HepG2 (cell line): ENCODE results near the gene MRPL28. TPM values are rescaled to one million over a fixed set of nuclear protein-coding genes. Genes with fewer than 3 reads are reported as not detected.

ENCODE experiments used
- ATRX ChIP-seq: sonication (generic); formaldehyde crosslinking; IDR thresholded peaks from 2 replicates; pipeline ENCODE4 v1.4.0; 2020; ENCODE audit warnings: missing genetic modification reagents, borderline replicate concordance
- CREM ChIP-seq, 2 experiments: sonication (generic) in 1 of 2; formaldehyde crosslinking in 1 of 2; IDR thresholded peaks; 2 replicates each; pipeline versions ENCODE4 v1.4.0 to v1.6.1; 2016 to 2020; ENCODE audit warnings: antibody characterized with exemption in 1 of 2, mild to moderate bottlenecking in 1 of 2, missing genetic modification reagents in 1 of 2
- FOXM1 ChIP-seq: sonication (generic); formaldehyde crosslinking; IDR thresholded peaks from 2 replicates; pipeline ENCODE4 v1.5.0; 2020; ENCODE audit warnings: missing genetic modification reagents
- FOXO4 ChIP-seq: sonication (generic); formaldehyde crosslinking; conservative IDR thresholded peaks from 2 replicates; pipeline ENCODE4 v1.8.1; 2023; ENCODE audit warnings: missing genetic modification reagents
- HMG20B ChIP-seq: conservative IDR thresholded peaks from 2 replicates; pipeline ENCODE4 v1.6.1; 2016; ENCODE audit warnings: missing genetic modification reagents, missing compliant biosample characterization
- SIX4 ChIP-seq: sonication (generic); formaldehyde crosslinking; IDR thresholded peaks from 2 replicates; pipeline ENCODE4 v1.4.0; 2020; ENCODE audit warnings: missing genetic modification reagents
- SOX13 ChIP-seq, 3 experiments: fragments of 450-650 bp in 1 of 3; sonication (generic) in 1 of 3; formaldehyde crosslinking in 1 of 3; IDR thresholded peaks in 2 of 3; conservative IDR thresholded peaks in 1 of 3; 2 replicates each; pipeline versions ENCODE4 v1.5.0 to v1.6.1; 2016 to 2020; ENCODE audit warnings: antibody characterized with exemption in 1 of 3, mild to moderate bottlenecking in 1 of 3, missing compliant biosample characterization in 1 of 3, missing genetic modification reagents in 1 of 3, moderate library complexity in 1 of 3
- TOPORS ChIP-seq: sonication (generic); formaldehyde crosslinking; IDR thresholded peaks from 2 replicates; pipeline ENCODE4 v1.8.0; 2023; ENCODE audit warnings: mild to moderate bottlenecking, missing genetic modification reagents
- ZNF136 ChIP-seq: sonication (generic); formaldehyde crosslinking; IDR thresholded peaks from 2 replicates; pipeline ENCODE4 v1.8.1; 2022; ENCODE audit warnings: low read depth, mild to moderate bottlenecking, moderate library complexity, missing genetic modification reagents
- ZNF30 ChIP-seq: sonication (generic); formaldehyde crosslinking; IDR thresholded peaks from 2 replicates; pipeline ENCODE4 v1.5.0; 2020; ENCODE audit warnings: mild to moderate bottlenecking, missing genetic modification reagents
- ZNF331 ChIP-seq: sonication (generic); formaldehyde crosslinking; IDR thresholded peaks from 2 replicates; pipeline ENCODE4 v1.4.0; 2020; ENCODE audit warnings: missing genetic modification reagents
- ZNF800 ChIP-seq: sonication (generic); formaldehyde crosslinking; IDR thresholded peaks from 2 replicates; pipeline ENCODE4 v1.4.0; 2020; ENCODE audit warnings: missing genetic modification reagents
- polyA plus RNA-seq, 8 experiments: library from polyadenylated mRNA; depleted of rRNA in 3 of 8; stranded (reverse) in 7 of 8; unstranded in 1 of 8; fragments of >200 nt; fragmentation: Illumina TruSeq in 4 of 8; extraction: Trizol in 4 of 8; gene quantifications; 2 replicates each; pipeline versions ENCODE4 v1.2.1 to v1.2.3, GENCODE V29; 2011 to 2016; ENCODE audit warnings: low read depth in 4 of 8, missing spikeins in 1 of 8, mixed read lengths in 1 of 8; ENCODE audit not compliant: insufficient read depth in 1 of 8
- total RNA-seq, 5 experiments: library from RNA; depleted of rRNA; stranded (reverse); fragments of >200 nt; fragmentation: Illumina TruSeq; extraction: Trizol; gene quantifications; 2 replicates each; pipeline ENCODE4 v1.2.3, GENCODE V29; 2016; ENCODE audit warnings: low read depth in 1 of 5
- TF ChIP-seq, protein P1 (sequence below): sonication (generic); formaldehyde crosslinking; IDR thresholded peaks from 2 replicates; pipeline ENCODE4 v1.5.1; 2020; ENCODE audit warnings: mild to moderate bottlenecking, missing genetic modification reagents, moderate library complexity

MRPL28 gene
- total and polyA plus RNA-seq, 2 of the 13 experiments (the other 11 are each of a cell fraction or from before 2014, with no cell fraction given) = 114 to 135 TPM

- TF ChIP-seq ZNF800 (CRISPR knock-in tag) = no peak
- TF ChIP-seq ZNF331 (CRISPR knock-in tag) = 0 out of 2 replicates have a peak, but pooled peaks have one; percentile 39
- TF ChIP-seq SIX4 (CRISPR knock-in tag) = no peak
- no peak for TF ChIP-seq FOXM1
- no peak for TF ChIP-seq ZNF30 (CRISPR knock-in tag)
- no peak for TF ChIP-seq SOX13 (IDR thresholded peaks at IDR 0.05)
- peak in 1 of 2 experiments; percentile 14; a peak in 1 of 4 replicates for TF ChIP-seq SOX13 (CRISPR knock-in tag; conservative IDR thresholded peaks at IDR 0.05 in 1 of 2, IDR thresholded peaks at IDR 0.05 in 1 of 2)
- TF ChIP-seq ATRX (CRISPR knock-in tag) = no peak
- no peak for TF ChIP-seq ZNF136 (CRISPR knock-in tag)
- TF ChIP-seq FOXO4 (CRISPR knock-in tag) = no peak
- TF ChIP-seq HMG20B (CRISPR knock-in tag) = no peak
- no peak for TF ChIP-seq CREM (IDR thresholded peaks at IDR 0.05)
- no peak for TF ChIP-seq CREM (CRISPR knock-in tag; IDR thresholded peaks at IDR 0.05)
- no peak for TF ChIP-seq TOPORS (CRISPR knock-in tag)
- TF ChIP-seq, protein P1, sequence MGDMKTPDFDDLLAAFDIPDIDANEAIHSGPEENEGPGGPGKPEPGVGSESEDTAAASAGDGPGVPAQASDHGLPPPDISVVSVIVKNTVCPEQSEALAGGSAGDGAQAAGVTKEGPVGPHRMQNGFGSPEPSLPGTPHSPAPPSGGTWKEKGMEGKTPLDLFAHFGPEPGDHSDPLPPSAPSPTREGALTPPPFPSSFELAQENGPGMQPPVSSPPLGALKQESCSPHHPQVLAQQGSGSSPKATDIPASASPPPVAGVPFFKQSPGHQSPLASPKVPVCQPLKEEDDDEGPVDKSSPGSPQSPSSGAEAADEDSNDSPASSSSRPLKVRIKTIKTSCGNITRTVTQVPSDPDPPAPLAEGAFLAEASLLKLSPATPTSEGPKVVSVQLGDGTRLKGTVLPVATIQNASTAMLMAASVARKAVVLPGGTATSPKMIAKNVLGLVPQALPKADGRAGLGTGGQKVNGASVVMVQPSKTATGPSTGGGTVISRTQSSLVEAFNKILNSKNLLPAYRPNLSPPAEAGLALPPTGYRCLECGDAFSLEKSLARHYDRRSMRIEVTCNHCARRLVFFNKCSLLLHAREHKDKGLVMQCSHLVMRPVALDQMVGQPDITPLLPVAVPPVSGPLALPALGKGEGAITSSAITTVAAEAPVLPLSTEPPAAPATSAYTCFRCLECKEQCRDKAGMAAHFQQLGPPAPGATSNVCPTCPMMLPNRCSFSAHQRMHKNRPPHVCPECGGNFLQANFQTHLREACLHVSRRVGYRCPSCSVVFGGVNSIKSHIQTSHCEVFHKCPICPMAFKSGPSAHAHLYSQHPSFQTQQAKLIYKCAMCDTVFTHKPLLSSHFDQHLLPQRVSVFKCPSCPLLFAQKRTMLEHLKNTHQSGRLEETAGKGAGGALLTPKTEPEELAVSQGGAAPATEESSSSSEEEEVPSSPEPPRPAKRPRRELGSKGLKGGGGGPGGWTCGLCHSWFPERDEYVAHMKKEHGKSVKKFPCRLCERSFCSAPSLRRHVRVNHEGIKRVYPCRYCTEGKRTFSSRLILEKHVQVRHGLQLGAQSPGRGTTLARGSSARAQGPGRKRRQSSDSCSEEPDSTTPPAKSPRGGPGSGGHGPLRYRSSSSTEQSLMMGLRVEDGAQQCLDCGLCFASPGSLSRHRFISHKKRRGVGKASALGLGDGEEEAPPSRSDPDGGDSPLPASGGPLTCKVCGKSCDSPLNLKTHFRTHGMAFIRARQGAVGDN (CRISPR knock-in tag) = peak; percentile 43; the same call in 1 of the 2 replicates
These were observed 9.0 kb upstream of the MRPL28 start (continued) for GRCh38 chr16:379183-379960.
